Activated effector memory CD4-positive, alpha-beta T cell treated with Interleukin-2 at 50 U/mL for 16 hours (primary cell): Measurements from ENCODE around the gene TSHZ2.

ENCODE experiments used
- DNase-seq: peaks from one replicate; pipeline ENCODE4 v3.0.0-alpha.2; 2020

Gene TSHZ2

GRCh38 chr20:52972190-52972937 lies at the start of gene TSHZ2:
Gene TSHZ2 (plus strand): TSS chr20:52972358. CDS start chr20:52973294, 936 bp downstream.
- peak; percentile 28 for DNase-seq

GRCh38 chr20:52922436-52922835 lies 49.7 kb upstream of the TSHZ2 start:
- DNase-seq: no peak

- no peak for DNase-seq
These were observed 48.8 kb upstream of the TSHZ2 start for GRCh38 chr20:52923123-52923937.

- DNase-seq: no peak
These were observed 47.5 kb upstream of the TSHZ2 start for GRCh38 chr20:52924411-52925271.

GRCh38 chr20:52926505-52926904 lies 45.7 kb upstream of the TSHZ2 start:
- DNase-seq: no peak

GRCh38 chr20:52933867-52934266 lies 38.3 kb upstream of the TSHZ2 start:
- DNase-seq: no peak

- DNase-seq: no peak
These were observed 35.5 kb upstream of the TSHZ2 start for GRCh38 chr20:52936351-52937340.

- no peak for DNase-seq
These were observed 34.5 kb upstream of the TSHZ2 start for GRCh38 chr20:52937591-52938100.

- DNase-seq: no peak
These were observed 33.0 kb upstream of the TSHZ2 start for GRCh38 chr20:52939141-52939540.

GRCh38 chr20:52941808-52942207 lies 30.4 kb upstream of the TSHZ2 start:
- no peak for DNase-seq

GRCh38 chr20:52943185-52943841 lies 28.8 kb upstream of the TSHZ2 start:
- no peak for DNase-seq

- DNase-seq: no peak
These were observed 26.9 kb upstream of the TSHZ2 start for GRCh38 chr20:52945268-52945667.

GRCh38 chr20:52945862-52946522 lies 26.2 kb upstream of the TSHZ2 start:
- DNase-seq: no peak

- DNase-seq: no peak
These were observed 23.7 kb upstream of the TSHZ2 start for GRCh38 chr20:52948491-52948890.

- DNase-seq: no peak
These were observed 19.1 kb upstream of the TSHZ2 start for GRCh38 chr20:52953020-52953419.

- no peak for DNase-seq
These were observed 17.3 kb upstream of the TSHZ2 start for GRCh38 chr20:52954849-52955248.

- DNase-seq: no peak
These were observed 13.9 kb upstream of the TSHZ2 start for GRCh38 chr20:52958211-52958610.

- no peak for DNase-seq
These were observed 13.0 kb upstream of the TSHZ2 start for GRCh38 chr20:52959125-52959524.

- no peak for DNase-seq
These were observed 10.0 kb upstream of the TSHZ2 start for GRCh38 chr20:52962183-52962582.

GRCh38 chr20:52963131-52963530 lies 9.0 kb upstream of the TSHZ2 start:
- no peak for DNase-seq

- no peak for DNase-seq
These were observed 8.0 kb upstream of the TSHZ2 start for GRCh38 chr20:52964131-52964530.
